ENCODE measurements around the gene KRTAP10-1. TPM values are rescaled to one million over a fixed set of nuclear protein-coding genes. Genes with fewer than 3 reads are reported as not detected.

KRTAP10-1 gene
- total and polyA plus RNA-seq, 8 donors, result not detected

DNA sequence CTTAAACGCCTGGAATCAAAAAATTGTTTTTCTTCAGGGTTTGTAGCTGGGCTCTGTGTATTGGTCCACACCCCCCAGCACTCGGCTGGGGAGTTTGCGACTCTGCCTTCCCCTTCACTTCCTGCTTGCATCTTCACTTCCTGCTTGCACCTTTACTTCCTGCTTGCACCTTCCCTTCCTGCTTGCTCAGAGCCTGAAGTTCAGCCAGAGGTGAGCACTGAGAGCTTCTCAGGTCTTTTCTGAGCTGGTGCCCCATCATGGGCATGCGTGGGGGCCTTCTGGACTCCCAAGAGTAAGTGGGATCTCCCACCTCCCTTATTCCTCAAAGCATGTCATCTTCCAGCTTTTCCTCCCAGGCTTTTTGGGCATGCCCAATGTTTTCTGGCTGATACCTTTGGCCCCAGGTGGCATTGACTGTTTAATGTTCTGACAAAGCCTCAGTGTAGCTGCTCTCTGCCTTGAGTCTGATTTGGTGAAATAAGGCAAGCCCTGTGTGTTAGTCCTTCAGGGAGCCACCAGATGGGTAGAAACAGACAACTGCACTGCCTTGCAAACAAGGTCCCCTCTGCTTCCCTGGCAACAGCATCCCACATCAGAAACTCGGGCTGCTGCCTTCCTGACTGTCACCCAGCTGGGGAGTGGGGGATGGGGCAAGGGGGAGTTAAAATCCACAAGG is 7.8 kb upstream of the KRTAP10-1 start:
- Histone ChIP-seq H3K27ac (no peak overlapping the region), H3K9me3 (no peaks in the 10 kb centered on the region), H3K4me3 (no peak overlapping the region), H3K36me3 (no peaks in the 10 kb centered on the region), H3K4me1 (no peaks in the 10 kb centered on the region), H3K27me3 (no peaks in the 10 kb centered on the region)
- TF ChIP-seq, protein P1, sequence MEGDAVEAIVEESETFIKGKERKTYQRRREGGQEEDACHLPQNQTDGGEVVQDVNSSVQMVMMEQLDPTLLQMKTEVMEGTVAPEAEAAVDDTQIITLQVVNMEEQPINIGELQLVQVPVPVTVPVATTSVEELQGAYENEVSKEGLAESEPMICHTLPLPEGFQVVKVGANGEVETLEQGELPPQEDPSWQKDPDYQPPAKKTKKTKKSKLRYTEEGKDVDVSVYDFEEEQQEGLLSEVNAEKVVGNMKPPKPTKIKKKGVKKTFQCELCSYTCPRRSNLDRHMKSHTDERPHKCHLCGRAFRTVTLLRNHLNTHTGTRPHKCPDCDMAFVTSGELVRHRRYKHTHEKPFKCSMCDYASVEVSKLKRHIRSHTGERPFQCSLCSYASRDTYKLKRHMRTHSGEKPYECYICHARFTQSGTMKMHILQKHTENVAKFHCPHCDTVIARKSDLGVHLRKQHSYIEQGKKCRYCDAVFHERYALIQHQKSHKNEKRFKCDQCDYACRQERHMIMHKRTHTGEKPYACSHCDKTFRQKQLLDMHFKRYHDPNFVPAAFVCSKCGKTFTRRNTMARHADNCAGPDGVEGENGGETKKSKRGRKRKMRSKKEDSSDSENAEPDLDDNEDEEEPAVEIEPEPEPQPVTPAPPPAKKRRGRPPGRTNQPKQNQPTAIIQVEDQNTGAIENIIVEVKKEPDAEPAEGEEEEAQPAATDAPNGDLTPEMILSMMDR (IDR thresholded peaks at IDR 0.05), result no peak
- DNase-seq, result no peak
- FAIRE-seq, result no peak
- intact Hi-C loops (cut with DNase I), result no loop called here
- 40% methylated on average over 5 of the region's 5 CpGs for WGBS, 2 donors
- ATAC-seq, result no peak

DNA sequence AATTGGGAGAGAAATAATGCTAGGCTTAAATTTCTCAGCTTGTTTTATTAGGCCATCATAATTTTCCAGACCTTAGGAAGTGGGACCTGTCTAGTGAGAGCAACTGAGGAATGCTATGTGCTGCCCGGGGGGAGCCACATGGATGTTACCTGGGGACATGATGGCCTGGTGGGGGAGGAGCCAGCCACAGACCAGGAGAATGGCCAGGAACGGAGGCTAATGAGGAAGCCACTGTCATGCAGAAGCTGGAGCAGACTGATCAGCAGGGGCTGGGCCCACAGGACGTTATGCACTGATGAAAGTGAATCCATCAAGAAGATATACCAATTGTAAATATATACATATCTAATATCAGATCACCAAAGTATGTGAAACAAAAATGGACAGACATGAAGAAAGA is 4.6 kb upstream of the KRTAP10-1 start:
- no peaks in the 10 kb centered on the region for H3K4me1 ChIP-seq
- intact Hi-C loops (cut with DNase I), result no loop called here
- FAIRE-seq (no peak), DNase-seq (no peak), ATAC-seq (no peak)
- 54 to 71% methylated on average over 3 of the region's 3 CpGs for WGBS, 2 donors
- H3K27me3 ChIP-seq, result no peaks in the 10 kb centered on the region
- no peaks in the 10 kb centered on the region for H3K9me3 ChIP-seq
- H3K27ac ChIP-seq, result no peak overlapping the region
- no peak overlapping the region for H3K4me3 ChIP-seq
- TF ChIP-seq, protein P1 (IDR thresholded peaks at IDR 0.05), result no peak
- no peaks in the 10 kb centered on the region for H3K36me3 ChIP-seq

DNA sequence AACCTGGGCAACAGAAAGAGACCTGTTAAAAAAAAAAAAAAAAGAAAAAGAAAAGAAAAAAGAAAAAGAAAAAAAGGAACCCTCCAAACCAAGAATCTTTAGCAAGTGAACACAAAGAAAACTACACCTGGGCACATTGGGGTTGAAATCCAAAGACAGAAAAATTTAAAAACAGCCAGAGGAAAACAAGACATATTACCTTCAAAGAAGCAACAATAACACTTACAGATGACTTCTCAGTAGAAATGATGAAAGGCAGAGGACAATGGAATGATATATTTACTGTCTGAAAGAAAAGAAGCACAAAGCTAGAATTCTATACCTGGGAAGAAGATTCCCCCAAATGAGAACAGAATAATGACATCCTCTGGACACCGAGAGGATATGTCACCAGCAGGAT is 2.7 kb upstream of the KRTAP10-1 start:
- intact Hi-C loops (cut with DNase I), result no loop called here
- H3K9me3 ChIP-seq, result no peaks in the 10 kb centered on the region
- WGBS, 2 donors, result 65 to 75% methylated on average over 1 of the region's 1 CpG
- no peaks in the 10 kb centered on the region for H3K4me1 ChIP-seq
- FAIRE-seq (no peak), DNase-seq (no peak), ATAC-seq (no peak)
- H3K4me3 ChIP-seq, result no peak overlapping the region
- H3K27ac ChIP-seq, result no peak overlapping the region
- TF ChIP-seq, protein P1 (IDR thresholded peaks at IDR 0.05), result no peak
- no peaks in the 10 kb centered on the region for H3K27me3 ChIP-seq
- H3K36me3 ChIP-seq, result no peaks in the 10 kb centered on the region

DNA sequence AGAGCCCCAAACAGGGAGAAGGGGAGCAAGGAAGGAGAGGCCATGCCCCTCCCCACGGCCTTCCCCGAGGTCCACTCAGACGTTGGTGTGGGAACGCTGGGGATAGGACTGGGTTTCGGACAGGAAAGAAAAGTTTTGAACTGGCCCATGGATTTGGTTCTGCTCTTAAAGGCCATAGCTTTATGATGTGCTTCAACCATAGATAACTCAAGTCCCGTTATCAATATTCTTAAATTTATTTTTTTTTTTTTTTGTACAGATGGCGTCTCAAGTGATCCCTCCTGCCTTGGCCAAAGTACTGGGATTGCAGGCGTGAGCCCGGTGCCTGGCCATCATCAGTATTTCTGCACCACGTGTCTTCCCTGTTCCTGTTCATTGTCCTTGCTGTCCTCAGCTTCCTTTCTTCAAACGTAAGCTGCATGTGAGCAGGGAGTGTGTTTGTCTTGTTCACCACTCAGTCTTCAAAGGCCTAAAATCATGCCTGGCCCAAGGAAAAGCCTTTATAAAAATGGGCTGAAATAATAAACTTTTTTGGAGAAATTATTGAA is 820 bp upstream of the KRTAP10-1 start:
- H3K4me1 ChIP-seq, result no peaks in the 10 kb centered on the region
- H3K36me3 ChIP-seq, result no peaks in the 10 kb centered on the region
- WGBS, 2 donors, result 65 to 74% methylated on average over 11 of the region's 11 CpGs
- H3K27ac ChIP-seq, result no peak overlapping the region
- TF ChIP-seq, protein P1 (IDR thresholded peaks at IDR 0.05), result no peak
- H3K9me3 ChIP-seq, result no peaks in the 10 kb centered on the region
- no peak overlapping the region for H3K4me3 ChIP-seq
- no peaks in the 10 kb centered on the region for H3K27me3 ChIP-seq
- no peak for ATAC-seq
- intact Hi-C loops (cut with DNase I), result no loop called here
- FAIRE-seq, result no peak
- no peak for DNase-seq

DNA sequence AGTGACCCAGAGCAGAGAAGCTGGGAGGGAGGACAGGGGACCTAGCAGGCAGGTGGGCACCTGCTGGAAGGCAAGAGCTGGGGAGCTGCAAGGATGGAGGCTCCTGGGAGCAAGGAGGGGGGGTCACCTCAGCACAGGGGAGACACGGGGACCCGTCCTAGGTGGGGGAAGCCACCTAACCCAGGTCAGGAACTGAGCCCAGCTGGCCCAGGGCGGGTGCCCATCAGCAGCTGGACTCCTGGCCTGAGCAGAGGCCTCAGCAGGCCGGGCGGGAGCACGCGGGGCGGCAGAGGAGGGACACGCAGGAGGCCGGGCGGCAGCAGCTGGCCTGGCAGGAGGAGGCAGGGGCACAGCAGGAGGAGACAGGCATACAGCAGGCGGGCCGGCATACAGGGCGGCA is 949 bp downstream of the KRTAP10-1 start:
- DNase-seq, result no peak
- no peaks in the 10 kb centered on the region for H3K9me3 ChIP-seq
- no peak overlapping the region for H3K4me3 ChIP-seq
- no peaks in the 10 kb centered on the region for H3K27me3 ChIP-seq
- FAIRE-seq, result no peak
- intact Hi-C loops (cut with DNase I), result no loop called here
- no peaks in the 10 kb centered on the region for H3K36me3 ChIP-seq
- 57 to 58% methylated on average over 14 of the region's 14 CpGs for WGBS, 2 donors
- ATAC-seq, result no peak
- H3K4me1 ChIP-seq, result no peaks in the 10 kb centered on the region
- TF ChIP-seq, protein P1 (IDR thresholded peaks at IDR 0.05), result no peak
- no peak overlapping the region for H3K27ac ChIP-seq

All from pancreas (tissue), 10 donors.